ENCODE measurements around the gene SOX18. TPM values are rescaled to one million over a fixed set of nuclear protein-coding genes. Genes with fewer than 3 reads are reported as not detected.

Gene SOX18
- total and polyA plus RNA-seq, 2 of the 4 experiments (the other 2 are of a cell fraction): not detected

DNA sequence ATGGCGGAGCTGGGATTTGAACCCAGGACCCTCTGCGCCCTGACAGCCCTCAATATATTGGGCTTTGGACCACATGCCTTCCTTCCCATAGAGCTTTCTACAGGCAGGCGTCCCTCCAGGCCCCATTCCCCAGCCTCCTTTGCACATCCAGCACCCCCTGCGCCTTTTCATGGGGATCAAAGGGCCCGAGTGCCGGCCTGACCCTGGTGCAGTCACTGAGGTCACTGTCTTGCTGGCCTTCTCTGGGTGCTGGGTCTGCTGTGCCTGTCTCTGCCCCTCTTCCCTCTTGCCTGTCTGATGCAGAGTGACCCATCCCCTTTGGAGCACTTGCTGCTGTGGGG, 32.2 kb upstream of the SOX18 start:
- no peak for DNase-seq
- no peak overlapping the region for H2BK5ac ChIP-seq (ENCODE audit: low read depth, low read length, poor library complexity, severe bottlenecking)
- H3K4ac ChIP-seq (ENCODE audit: low read depth, low read length): no peak overlapping the region
- no peak overlapping the region for H2BK20ac ChIP-seq (ENCODE audit: low read depth, low read length)
- H2AFZ ChIP-seq (replicated peaks; ENCODE audit: low read length, poor library complexity): no peak overlapping the region
- peaks cover 2% of the 10 kb centered on the region; the same call in 1 of the 2 replicates for H3K9me3 ChIP-seq (ENCODE audit: control insufficient read depth, insufficient read depth, low read length)
- H3K23ac ChIP-seq (ENCODE audit: low read depth, low read length): no peak overlapping the region
- peaks cover 38% of the 10 kb centered on the region for H3K27me3 ChIP-seq (ENCODE audit: control insufficient read depth, insufficient read depth, low read length)
- H3K79me1 ChIP-seq (ENCODE audit: low read depth in 1 of 2, low read length in 2 of 2): peaks cover 6 to 8% of the 10 kb centered on the region in 2 experiments; a peak in 3 of 4 replicates
- H4K5ac ChIP-seq (ENCODE audit: low read depth, low read length): no peak overlapping the region
- H3K56ac ChIP-seq (ENCODE audit: extremely low read depth, insufficient read depth, low read length): no peak overlapping the region
- H4K20me1 ChIP-seq (ENCODE audit: insufficient read depth, low read length): peaks cover 15% of the 10 kb centered on the region
- H3K9me1 ChIP-seq (ENCODE audit: insufficient read depth, low read length): no peaks in the 10 kb centered on the region
- dilution Hi-C loops (cut with HindIII; ENCODE audit: low sequenced_read_pairs, unreplicated experiment) (no loop called here), intact Hi-C loops (cut with micrococcal nuclease) (no loop called here), in situ Hi-C loops (cut with MboI; ENCODE audit: low sequenced_read_pairs) (no loop called here)
- no peak overlapping the region for H3K9ac ChIP-seq (ENCODE audit: low read depth, low read length)
- no peak for TF ChIP-seq SMC3 (IDR thresholded peaks at IDR 0.05; ENCODE audit: low read depth, low read length)
- TF ChIP-seq, protein P1, sequence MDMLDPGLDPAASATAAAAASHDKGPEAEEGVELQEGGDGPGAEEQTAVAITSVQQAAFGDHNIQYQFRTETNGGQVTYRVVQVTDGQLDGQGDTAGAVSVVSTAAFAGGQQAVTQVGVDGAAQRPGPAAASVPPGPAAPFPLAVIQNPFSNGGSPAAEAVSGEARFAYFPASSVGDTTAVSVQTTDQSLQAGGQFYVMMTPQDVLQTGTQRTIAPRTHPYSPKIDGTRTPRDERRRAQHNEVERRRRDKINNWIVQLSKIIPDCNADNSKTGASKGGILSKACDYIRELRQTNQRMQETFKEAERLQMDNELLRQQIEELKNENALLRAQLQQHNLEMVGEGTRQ (IDR thresholded peaks at IDR 0.05; ENCODE audit: low read depth, low read length): no peak
- no peak for TF ChIP-seq CEBPB (IDR thresholded peaks at IDR 0.05; ENCODE audit: low read depth, low read length)
- no peak for TF ChIP-seq MAZ (IDR thresholded peaks at IDR 0.05; ENCODE audit: borderline replicate concordance, low read depth, low read length)
- no peak for TF ChIP-seq RAD21 (IDR thresholded peaks at IDR 0.05; ENCODE audit: low read length)
- TF ChIP-seq CHD1 (IDR thresholded peaks at IDR 0.05; ENCODE audit: low read depth, low read length): no peak
- no peak for TF ChIP-seq RCOR1 (IDR thresholded peaks at IDR 0.05; ENCODE audit: insufficient replicate concordance, low read length)
- TF ChIP-seq NFE2L2 (IDR thresholded peaks at IDR 0.05; ENCODE audit: low read depth, low read length): no peak
- TF ChIP-seq, protein P2, sequence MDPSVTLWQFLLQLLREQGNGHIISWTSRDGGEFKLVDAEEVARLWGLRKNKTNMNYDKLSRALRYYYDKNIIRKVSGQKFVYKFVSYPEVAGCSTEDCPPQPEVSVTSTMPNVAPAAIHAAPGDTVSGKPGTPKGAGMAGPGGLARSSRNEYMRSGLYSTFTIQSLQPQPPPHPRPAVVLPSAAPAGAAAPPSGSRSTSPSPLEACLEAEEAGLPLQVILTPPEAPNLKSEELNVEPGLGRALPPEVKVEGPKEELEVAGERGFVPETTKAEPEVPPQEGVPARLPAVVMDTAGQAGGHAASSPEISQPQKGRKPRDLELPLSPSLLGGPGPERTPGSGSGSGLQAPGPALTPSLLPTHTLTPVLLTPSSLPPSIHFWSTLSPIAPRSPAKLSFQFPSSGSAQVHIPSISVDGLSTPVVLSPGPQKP (IDR thresholded peaks at IDR 0.05; ENCODE audit: borderline replicate concordance, low read depth, low read length): no peak
- TF ChIP-seq MXI1 (IDR thresholded peaks at IDR 0.05; ENCODE audit: borderline replicate concordance, low read depth, low read length): no peak
- no peak for TF ChIP-seq MAFK (IDR thresholded peaks at IDR 0.05; ENCODE audit: low read depth, low read length)
- TF ChIP-seq POLR2A (IDR thresholded peaks at IDR 0.05; ENCODE audit: low read depth, low read length): no peak
- no peak for TF ChIP-seq CTCF (conservative IDR thresholded peaks at IDR 0.05; ENCODE audit: low read depth, low read length)
- H3K36me3 ChIP-seq (ENCODE audit: control insufficient read depth, insufficient read depth, low read length): no peaks in the 10 kb centered on the region
- no TSS peak for BruUV-seq (replicated peaks)
- H3K4me2 ChIP-seq (ENCODE audit: low read depth, low read length): no peak overlapping the region
- H3K4me3 ChIP-seq (ENCODE audit: insufficient read depth, low read depth, low read length): no peak overlapping the region
- no peak overlapping the region for H3K18ac ChIP-seq (ENCODE audit: low read depth, low read length)
- H2AK5ac ChIP-seq (ENCODE audit: low read depth, low read length): no peak overlapping the region
- CTCF ChIA-PET: no interaction called here
- no peak overlapping the region for H4K91ac ChIP-seq (ENCODE audit: insufficient read depth, low read depth, low read length)
- POLR2A ChIA-PET (ENCODE audit: unreplicated experiment): no interaction called here
- H3K14ac ChIP-seq (replicated peaks; ENCODE audit: low read depth, low read length): no peak overlapping the region
- 83% methylated on average over 2 of the region's 6 CpGs; no CpG with 5 or more reads in 1 of the 2 experiments for WGBS, 2 experiments (ENCODE audit: extremely low coverage in 2 of 2, insufficient read length in 1 of 2)
- no peak overlapping the region for H3K27ac ChIP-seq (ENCODE audit: insufficient read depth, low read length)
- ATAC-seq (ENCODE audit: low read depth): no peak
- no peak overlapping the region for H4K8ac ChIP-seq (ENCODE audit: low read depth in 2 of 2, low read length in 2 of 2)
- H2BK120ac ChIP-seq (ENCODE audit: low read depth, low read length): no peak overlapping the region
- H2BK15ac ChIP-seq (ENCODE audit: low read depth, low read length): no peak overlapping the region
- H3K4me1 ChIP-seq (ENCODE audit: control insufficient read depth, insufficient read depth, low read length): peaks cover 17% of the 10 kb centered on the region
- H2AK9ac ChIP-seq (replicated peaks; ENCODE audit: low read depth, low read length, poor library complexity): no peak overlapping the region
